T-helper 9 cell (primary cell): ENCODE measurements around the gene TEDC1.

ENCODE experiments used
- DNase-seq: peaks from one replicate; pipeline ENCODE4 v3.0.0-alpha.2; 2020

The TEDC1 gene

DNA sequence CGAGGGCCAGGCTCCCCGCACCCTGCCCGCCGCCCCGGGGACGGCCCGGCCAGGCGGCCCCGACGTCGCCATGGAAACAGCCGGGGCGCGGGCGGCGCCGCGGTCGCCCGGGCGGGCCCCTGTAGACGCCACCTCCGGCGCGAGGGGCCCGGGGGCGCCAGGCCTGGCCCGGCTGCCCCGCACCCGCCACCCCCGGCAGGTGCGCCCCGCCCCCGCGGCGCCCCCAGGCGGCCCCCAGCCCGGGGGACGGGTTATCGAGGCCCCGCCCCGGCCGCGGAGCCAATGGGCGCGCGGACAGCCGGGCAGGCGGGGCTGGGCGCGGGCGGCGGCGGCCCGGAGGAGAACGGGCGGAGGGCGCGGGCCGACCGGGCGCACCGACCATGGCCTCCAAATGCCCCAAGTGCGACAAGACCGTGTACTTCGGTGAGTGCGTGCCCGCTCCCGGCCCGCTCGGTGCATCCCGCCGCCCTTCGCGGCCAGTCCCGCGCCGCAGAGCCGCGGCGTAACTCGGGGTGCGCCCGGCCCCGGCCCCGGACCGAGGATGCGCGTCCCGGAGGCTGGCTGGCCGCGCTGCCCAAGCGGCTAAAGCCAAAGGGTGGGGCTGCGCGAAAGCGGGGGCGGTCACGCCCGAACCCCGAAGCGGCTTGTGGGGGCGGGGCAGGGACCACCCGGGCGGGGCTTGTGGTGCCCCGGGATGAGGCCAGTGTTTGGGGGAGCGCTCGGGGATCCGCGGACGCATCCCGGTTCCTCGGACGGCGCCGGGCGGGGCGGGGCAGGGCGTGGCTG, 16.4 kb upstream of the TEDC1 start, which contains the start of gene CRIP2:
TSS of gene CRIP2 (plus strand) at position 339 of the 786 bp plus-strand sequence. CDS start at position 381, 42 bp downstream.
- DNase-seq, result peak; percentile 52

DNA sequence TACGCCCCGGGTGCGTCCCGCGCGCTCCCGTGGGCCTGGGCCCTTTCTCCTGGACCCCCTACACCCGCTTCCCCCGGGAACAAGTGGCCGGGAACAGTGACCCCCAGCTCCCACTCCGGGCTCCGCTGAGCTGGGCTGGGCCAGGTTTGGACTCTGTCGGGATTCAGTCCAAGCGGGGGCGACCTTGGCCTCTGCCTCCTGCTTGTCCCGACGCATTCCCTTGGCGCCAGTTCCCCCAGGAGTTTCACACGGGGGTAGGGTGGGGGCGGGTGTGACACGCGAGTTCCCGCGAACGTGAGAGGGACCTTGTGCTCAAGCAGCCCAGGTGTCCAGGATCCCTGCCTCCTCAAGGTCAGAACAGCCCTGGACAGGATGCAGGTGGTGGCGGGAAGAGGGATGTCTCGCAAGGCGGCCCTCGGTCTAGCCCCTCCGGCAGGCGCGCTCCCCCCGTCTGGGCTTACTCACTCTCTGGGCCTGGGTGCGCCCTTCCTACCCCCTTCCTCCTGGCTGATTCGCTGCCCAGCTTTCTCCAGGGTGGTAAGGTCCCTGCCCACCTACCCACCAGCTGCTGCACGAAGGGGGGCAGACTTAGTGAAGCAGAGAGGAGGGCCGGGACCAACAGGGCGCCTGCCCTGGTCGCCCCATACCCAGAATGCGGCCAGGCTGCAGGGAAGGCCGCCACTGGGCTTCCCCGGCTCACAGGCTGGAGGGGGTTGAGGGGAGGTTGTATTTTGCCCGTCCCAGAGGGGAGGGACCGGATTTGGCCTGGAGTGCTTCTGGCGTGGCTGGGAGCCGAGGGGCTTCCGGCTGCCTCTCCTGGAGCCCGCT, 15.6 kb upstream of the TEDC1 start:
- no peak for DNase-seq

DNA sequence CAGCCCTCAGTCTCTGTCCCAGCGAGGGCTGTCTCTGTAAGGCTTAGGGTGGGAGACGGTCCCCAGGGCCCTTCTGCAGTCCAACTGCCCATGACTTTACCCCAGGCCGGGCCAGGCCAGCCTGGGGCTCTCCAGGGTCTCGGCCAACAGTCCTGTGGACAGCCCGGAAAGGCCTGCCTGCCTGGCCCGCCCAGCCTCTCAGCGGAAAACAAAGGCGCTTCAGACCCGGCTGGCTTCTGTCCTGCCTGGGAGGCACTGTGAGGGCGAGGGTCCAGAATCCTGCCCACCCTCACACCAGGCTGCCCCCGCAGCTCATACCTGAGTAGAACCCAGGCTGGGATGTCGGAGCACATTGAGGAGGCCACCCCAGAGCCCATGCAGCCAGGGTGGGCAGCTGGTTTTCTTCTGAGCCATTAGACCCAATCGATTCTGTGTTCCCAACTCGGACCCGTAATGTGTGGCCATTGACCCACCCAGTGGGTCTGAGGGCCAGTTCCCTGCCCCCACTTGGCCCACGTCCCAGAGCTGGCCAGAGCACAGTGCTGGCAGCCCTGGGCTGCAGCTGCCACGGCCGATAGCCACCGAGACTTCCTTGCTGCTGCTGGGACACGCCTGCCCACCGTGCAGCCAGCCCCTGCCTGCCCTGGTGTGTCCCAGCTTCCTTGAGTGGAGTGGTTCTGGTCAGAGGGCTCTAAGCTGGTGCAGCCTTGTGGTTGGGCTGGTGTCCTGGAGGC, 14.8 kb upstream of the TEDC1 start:
- no peak for DNase-seq

DNA sequence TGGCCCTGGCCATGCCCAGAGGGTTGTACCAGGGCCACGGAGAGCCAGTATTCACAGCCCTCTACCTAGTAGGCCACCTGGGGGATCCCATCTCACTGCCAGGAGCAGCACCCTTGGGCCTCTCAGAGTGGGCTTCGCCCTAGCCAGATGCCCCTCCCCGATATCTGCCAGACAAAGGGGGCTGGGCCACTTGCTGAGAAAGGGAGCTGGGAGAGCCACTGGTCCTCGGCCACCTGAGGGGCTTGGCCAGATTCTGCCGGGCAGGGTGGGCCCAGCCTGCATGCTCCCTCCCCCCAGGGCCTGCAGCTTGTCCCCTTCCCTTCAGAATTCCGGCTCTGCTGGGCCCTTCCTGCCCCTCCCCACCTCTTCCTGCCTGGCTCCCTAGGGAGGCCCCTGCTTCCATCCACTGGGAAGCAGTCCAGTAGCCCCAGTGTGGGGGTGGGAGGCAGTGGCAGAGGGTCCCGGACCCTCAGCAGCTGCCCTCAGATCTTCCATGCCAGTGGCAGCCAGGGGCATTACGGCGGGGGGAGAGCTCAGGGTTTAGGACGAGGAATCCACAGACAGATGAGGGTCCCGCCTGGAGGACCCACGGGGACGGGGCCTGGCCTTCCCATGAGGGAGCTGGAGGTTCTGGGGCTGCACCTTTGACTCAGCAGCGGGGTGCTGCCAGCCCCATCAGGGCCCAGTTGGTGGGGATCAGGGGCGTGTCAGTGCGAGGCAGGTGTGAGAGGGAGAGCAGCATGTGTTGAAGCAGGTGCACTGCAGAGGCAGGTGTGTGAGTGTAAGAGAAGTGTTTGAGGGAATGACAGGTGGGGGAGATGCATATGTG, 14.0 kb upstream of the TEDC1 start:
- DNase-seq, result no peak

DNA sequence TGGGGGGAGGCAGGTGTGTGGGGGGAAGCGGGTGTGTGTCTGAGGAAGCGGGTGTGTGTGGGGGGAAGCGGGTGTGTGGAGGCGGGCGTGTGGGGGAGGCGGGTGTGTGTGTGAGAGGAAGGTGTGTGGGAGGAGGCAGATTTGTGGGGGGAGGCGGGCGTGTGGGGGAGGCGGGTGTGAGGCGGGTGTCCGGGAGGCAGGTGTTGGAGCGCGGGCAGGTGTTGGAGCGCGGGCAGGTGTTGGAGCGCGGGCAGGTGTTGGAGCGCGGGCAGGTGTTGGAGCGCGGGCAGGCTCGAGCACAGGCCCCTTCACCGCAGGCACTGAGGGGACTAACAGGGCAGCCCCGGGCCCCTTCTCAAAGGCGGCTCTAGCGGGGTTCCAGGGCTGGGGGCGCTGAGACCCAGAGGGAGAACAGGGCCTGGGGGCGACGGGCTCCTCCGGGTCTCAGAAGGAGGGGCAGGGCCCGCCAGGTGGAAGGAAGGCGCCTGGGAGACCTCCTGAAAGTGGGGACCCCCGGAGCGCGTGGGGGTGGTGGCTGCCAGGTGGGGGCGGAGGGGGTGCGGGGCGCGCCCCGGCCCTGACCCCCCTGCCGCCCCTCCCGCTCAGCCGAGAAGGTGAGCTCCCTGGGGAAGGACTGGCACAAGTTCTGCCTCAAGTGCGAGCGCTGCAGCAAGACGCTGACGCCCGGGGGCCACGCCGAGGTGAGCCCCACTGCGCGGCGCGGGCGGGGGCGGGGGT, 13.2 kb upstream of the TEDC1 start:
- DNase-seq, result peak; percentile 75

DNA sequence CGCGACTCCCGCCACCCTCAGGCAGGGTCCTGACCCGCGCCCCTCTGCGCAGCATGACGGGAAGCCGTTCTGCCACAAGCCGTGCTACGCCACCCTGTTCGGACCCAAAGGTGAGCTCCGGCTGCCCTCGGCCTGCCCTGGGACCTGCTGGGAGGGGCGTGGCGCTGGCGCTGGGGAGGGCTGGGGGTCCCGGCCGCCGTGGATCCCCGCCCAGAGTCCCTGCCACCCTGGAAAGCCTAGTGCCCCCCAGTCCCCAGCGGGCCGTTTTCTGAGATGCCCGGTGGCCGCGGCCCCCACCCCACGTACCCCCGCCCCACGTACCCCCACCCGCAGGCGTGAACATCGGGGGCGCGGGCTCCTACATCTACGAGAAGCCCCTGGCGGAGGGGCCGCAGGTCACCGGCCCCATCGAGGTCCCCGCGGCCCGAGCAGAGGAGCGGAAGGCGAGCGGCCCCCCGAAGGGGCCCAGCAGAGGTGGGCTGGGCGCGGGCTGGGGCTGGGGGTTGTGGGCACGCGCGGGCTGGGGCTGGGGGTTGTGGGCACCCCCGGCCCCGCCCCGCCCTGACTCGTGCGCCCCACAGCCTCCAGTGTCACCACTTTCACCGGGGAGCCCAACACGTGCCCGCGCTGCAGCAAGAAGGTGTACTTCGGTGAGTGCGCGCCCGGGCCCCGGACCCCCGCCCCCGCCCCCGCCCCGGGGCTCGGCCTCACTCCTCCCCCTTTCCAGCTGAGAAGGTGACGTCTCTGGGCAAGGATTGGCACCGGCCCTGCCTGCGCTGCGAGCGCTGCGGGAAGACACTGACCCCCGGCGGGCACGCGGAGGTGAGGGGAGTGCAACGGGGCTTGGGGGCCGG, 12.4 kb upstream of the TEDC1 start:
- peak; percentile 54 for DNase-seq

DNA sequence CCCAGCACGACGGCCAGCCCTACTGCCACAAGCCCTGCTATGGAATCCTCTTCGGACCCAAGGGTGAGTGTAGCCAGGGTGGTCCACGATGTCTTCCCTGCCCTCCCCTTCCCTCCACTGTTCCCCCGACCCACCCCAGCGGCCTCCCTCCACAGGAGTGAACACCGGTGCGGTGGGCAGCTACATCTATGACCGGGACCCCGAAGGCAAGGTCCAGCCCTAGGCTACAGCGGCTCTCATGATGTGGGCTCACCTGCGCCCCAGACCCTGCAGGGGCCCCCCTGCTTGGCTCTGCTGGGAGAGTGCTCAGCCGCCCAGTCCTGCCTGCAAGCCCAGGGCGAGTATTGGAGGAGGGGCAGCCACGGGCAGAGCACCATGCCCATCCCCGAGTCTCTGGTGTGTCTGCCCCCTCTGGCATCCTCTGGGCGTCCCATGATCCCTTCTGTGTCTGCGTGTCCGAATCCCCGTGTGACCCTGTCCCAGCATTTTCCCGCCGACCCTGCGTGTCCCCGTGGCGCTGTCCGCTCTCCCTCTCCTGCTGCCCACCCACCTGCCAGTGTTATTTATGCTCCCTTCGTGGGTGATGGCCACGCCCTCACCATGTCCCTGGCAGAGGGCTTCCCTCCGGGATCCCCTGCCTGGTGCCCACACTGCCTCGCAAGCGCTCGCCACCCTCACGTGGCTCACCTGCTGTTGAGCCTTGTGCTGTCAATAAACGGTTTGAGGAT, 11.5 kb upstream of the TEDC1 start:
- DNase-seq, result no peak

DNA sequence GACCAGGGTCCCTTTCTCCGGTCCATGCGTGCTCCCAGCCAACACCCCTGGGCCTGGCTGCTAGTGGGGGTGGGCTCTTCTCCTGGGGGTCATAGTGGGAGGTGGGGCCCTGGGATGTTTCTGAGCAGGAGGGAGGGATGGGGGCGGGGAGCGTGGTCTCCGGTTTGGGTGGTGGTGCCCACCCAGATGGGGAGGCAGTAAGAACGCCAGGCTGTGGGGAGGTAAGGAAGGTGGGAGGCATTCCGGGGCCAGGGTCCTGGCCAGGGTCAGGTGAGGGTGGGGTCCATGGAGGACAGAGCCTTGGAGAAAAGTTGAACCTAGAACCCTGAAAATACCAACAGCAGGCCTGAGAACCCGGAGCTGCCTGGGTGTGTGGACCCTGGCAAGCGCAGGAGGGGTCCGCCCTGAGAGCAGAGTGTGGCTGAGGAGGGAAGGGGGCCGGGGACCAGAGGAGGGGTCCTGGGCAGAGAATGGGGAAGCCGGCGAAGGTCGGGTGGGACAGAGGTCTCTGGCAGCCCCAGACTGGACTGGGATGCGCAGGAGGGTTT, 10.8 kb upstream of the TEDC1 start:
- DNase-seq, result no peak

DNA sequence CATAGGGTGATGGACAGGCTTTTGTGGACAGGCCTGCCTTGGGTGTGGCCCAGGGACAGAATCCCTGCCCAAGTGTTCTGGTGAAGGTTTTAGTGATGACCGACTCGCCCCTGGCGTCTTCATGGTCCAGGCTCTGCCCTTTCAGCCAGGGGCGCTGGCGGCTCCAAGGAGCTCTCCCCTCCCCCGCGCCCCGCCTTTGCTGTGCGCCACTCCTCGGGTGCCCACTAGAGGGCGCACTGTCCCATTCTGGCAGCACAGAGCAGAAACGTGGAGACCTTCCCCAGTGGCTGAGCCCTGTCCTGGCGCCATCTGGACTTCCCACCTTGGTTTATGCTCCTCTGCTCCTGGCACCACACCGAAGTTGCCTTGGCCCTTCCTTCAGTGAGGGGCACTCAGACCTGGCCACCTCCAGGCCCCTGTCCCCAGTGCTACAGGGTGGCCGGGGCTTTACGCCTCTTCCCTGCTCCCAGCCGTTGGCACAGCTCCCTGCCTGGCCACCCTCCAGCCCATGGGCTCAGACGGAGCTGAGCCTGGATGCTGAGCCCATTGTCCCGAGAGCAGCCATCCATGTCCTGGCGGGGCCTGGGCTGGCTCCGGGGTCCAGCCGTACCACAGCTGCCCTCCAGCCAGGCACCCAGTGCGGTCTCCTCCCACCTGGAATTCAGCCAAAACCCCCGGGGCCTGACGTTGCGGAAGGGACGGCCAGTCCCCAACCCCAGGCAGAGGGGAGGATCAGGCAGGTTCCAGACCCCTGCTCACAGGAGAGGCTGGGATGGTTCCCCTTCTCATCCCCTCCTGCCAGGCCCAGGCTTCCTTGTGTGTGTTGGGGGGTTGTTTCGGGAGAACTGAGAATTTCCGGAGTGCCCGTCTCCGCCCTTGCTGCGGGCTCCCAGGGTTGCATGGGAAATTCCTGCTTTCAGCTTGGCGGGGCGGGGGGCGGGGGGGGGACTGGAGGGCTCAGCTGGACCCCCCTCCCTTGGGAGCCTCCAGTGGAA, 9.9 kb upstream of the TEDC1 start:
- peak; percentile 93 for DNase-seq

DNA sequence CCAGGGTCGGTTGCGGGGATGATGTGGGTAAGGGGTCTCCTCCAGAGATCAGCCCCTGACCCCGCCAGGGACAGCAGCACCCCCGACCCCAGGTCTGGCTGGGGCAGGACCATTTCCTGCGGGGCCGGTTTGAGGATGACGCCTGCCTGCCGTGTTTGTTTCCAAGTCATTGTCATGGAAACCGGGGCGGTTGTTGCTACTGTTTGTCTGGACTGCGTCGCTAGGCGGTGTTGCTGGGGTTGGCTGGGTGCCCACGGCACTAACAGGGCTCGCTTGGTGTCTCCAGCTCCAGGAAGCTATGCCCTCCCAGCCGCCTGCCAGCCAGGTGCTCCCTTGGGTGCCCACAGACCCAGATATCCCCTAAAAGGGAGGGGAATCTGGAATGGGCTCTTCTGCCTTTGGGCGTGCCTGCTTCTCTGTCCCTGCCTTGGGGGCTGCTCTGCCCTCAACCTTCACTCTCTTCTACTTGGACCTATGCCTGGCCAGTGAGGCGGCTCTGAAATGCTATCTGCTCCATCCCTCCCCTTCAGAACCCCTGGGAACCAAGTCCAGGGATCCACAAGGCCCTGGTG, 9.1 kb upstream of the TEDC1 start:
- peak; percentile 94 for DNase-seq

DNA sequence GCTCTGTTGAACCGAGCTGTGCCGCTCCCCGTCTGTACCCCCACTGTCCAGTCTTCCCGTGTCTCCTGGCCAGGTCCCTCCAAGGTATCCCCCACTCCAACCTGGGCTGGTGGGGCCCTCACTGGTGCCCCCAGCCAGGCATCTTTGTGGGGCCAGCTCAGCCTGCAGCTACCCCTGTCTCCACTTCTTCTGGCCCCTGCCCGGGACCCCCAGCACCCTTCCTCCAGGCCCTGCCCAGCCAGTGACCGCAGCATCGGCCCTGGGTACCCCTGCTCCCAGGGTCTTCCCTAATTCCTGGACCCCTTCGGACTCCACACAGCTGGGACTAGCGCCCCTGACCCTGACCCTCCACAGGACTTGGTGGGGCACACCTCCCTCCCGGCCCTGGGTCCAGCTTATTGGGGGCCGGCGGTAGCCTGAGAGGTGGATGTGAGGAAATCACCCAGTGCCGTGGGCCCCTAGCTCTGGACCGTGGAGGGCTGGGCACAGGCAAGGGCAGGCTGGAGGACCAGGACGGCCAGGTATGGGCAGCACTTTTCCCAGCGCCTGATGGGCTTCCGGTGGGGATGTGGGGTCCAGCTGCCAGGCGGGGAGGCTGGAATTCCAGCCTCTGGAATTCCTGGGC, 8.4 kb upstream of the TEDC1 start:
- DNase-seq, result no peak

DNA sequence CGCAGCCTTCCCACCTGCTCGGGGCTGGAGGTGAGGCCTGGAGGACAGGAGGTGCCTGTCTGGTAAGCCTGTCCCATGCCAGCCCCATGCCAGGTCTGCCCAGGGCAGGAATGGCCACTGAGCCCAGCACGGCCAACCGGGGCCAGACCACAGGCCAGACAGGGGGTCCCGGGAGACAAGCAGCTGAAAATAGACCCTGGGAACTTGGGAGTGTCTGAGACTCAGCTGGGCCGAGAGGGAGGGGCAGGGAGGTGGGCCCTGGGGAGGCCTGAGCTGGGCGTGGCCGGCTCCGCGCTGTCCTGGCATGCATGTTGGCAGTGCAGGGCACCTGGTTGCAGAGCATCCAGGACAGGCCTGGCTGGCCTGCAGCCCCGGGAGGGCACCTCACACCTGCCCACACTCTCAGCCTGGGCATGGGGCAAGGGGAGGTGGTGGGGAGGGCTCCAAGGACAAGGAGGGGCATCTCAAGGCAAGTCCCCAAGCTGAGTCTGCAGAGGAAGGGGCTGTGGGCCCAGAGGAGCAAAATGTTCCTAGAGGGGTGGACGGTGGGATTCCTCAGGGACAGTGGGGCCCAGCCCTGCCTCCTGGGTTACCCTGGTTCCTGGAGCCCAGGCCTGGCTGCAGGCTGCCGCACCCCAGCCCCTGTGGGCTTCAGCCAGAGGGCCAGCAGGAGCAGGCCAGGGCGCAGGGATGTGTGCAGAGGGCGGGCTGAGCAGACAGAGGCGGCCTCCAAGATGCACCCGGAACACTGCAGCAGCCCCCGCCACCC, 7.6 kb upstream of the TEDC1 start:
- DNase-seq, result no peak

DNA sequence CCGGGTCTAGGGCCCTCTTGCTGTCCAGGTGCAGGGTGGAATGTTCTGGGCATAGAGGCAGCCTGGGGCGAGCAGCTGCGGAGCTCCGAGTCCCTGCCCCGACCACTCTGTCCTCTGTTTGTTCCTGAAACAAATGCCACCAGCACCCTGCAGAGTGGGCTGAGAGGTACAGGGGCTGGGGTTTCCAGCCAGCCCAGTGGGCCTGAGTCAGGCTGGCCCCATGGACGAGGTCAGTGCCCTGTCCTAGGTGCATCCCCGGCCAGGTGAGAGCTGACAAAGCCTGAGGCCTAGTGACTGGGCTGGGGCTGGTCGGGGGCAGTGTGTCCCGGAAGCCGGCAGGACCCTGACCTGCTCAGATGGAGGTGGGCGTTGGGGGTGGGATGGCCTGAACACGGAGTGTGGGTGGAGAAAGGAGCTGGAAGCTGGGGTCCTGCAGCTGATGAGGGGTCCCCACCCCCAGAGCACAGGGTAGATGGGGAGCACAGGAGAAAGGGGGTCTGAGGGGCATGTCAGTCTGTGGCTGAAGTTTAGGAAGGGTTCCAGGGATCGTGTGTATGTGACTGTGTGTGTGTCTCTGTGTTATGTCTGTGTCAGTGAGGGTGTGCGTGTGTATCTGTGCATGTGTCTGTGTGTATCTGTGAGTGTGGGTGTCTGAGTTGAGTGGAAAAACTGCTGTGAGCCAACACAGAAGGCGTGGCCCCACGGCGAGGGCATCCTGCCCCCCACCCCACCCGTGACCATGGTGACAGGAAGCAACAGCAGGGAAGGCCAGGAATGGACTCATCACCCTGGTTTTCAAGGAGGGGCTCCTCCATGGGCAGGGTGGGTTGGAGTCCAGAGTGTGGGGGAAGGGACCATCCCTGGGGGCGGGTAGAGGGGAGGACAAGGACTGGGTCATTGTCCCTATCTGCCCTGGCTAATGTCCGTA, 6.7 kb upstream of the TEDC1 start:
- DNase-seq, result no peak

DNA sequence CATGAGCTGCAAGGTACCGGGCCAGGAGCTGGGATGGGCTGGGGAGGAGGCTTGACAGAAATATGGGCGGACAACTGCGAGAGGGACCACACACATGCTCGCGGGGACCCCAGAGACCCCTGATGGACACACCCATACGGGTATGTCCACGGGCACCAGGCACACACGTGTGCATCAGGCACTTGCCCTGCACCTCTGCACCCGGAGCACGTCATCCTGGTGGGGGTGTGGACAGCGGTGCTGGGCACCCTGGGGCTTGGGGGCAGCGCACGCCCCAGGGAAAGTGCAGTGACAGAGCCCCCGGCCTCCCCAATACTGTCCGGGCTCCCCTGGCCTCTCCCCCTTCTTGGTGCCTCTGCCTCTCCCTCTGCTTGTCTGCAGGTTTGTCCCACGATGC, 6.1 kb upstream of the TEDC1 start:
- DNase-seq, result no peak

DNA sequence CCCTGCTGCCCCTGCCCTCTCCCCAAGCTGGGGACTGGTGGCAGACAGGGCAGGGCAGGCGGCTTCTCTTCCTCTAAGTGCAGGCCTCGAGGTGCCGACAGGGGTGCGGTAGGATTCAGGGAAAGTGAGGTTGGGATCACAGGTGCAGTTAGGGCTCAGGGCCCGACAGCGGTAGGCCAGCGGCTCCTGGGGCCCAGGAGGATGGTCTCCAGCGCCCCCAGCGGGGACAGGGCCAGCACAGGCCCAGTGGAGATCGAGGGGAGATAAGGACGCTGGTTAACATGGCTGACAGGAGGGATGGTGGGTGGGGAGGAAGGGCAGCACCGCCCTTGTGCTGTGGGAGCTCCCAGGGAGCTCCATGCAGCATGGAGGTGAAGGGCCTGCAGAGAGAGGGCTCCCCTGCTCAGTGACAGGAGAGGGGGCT, 5.3 kb upstream of the TEDC1 start:
- peak; percentile 60 for DNase-seq
